Measurements from ENCODE around the gene TBK1.
"Not testable (repeated sequence)": the region's sequence is repeated elsewhere in the genome, so short reads cannot be mapped to it uniquely, and the experiment has no call there.

Gene TBK1

DNA sequence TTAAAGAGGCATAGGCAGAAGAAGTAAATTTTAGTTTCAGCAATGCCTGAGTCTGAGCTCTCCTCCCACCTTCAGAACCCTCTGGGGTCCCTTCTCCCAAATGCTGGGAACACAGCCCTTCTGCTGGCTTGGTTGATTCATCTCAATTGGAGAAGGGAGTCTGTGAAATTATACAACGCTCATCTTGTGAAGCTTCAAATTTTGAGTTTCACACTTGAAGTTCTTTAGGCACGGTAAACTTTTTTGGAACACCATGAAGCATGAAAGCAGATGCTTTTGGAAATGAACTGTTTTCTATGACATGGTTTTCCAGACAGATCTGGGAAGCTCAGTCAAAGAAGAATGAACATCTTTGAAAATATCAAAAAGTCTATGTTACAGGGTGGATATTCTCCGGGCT is 69.9 kb downstream of the TBK1 start:
- Histone ChIP-seq H3K79me2 (ENCODE audit: insufficient read depth, low read length) (no peaks in the 10 kb centered on the region), H3K36me3 (ENCODE audit: insufficient read depth, low read length) (no peaks in the 10 kb centered on the region), H3K27ac (ENCODE audit: low read length) (peak overlapping the region; percentile 69), H4K20me1 (ENCODE audit: insufficient read depth, low read length) (no peaks in the 10 kb centered on the region), H3K4me3 (ENCODE audit: low read depth in 1 of 2, low read length in 2 of 2) (no peak overlapping the region), H3K4me2 (ENCODE audit: insufficient read depth, low read length) (peak overlapping the region; percentile 44), H3K4me1 (ENCODE audit: insufficient read depth, low read length) (peaks cover 33% of the 10 kb centered on the region), H3K27me3 (ENCODE audit: insufficient read depth, low read length, poor library complexity) (no peaks in the 10 kb centered on the region), H3K9ac (ENCODE audit: low read depth, low read length) (peak overlapping the region; percentile 48), H2AFZ (ENCODE audit: low read depth, low read length) (peak overlapping the region; percentile 57), H3K9me3 (ENCODE audit: insufficient read depth, low read length, severe bottlenecking) (no peaks in the 10 kb centered on the region)
- TF ChIP-seq EZH2 (IDR thresholded peaks at IDR 0.05; ENCODE audit: borderline replicate concordance, low read depth, low read length, severe bottlenecking) (no peak), CTCF (IDR thresholded peaks at IDR 0.05; ENCODE audit: borderline replicate concordance, extremely low read depth, low read length, poor library complexity, severe bottlenecking) (no peak)
- DNase-seq, result no peak
- 0 out of 3 replicates have a peak, but pooled peaks have one; percentile 1 for ATAC-seq (ENCODE audit: insufficient read depth, low read depth)

GRCh38 chr12:64522316-64522715 is 70.4 kb downstream of the TBK1 start:
- peak; percentile 91 for ATAC-seq (ENCODE audit: insufficient read depth, low read depth)
- no peaks in the 10 kb centered on the region for H3K79me2 ChIP-seq (ENCODE audit: insufficient read depth, low read length)
- peak; percentile 75 for DNase-seq
- H3K27ac ChIP-seq (ENCODE audit: low read length), result peak overlapping the region; percentile 69
- no peaks in the 10 kb centered on the region for H3K9me3 ChIP-seq (ENCODE audit: insufficient read depth, low read length, severe bottlenecking)
- H3K27me3 ChIP-seq (ENCODE audit: insufficient read depth, low read length, poor library complexity), result no peaks in the 10 kb centered on the region
- H3K4me2 ChIP-seq (ENCODE audit: insufficient read depth, low read length), result peak overlapping the region; percentile 44
- H2AFZ ChIP-seq (ENCODE audit: low read depth, low read length), result peak overlapping the region; percentile 57
- H3K36me3 ChIP-seq (ENCODE audit: insufficient read depth, low read length), result no peaks in the 10 kb centered on the region
- no peaks in the 10 kb centered on the region for H4K20me1 ChIP-seq (ENCODE audit: insufficient read depth, low read length)
- TF ChIP-seq EZH2 (IDR thresholded peaks at IDR 0.05; ENCODE audit: borderline replicate concordance, low read depth, low read length, severe bottlenecking) (no peak), CTCF (IDR thresholded peaks at IDR 0.05; ENCODE audit: borderline replicate concordance, extremely low read depth, low read length, poor library complexity, severe bottlenecking) (no peak)
- H3K4me3 ChIP-seq (ENCODE audit: low read depth in 1 of 2, low read length in 2 of 2), result no peak overlapping the region
- H3K4me1 ChIP-seq (ENCODE audit: insufficient read depth, low read length), result peaks cover 33% of the 10 kb centered on the region
- H3K9ac ChIP-seq (ENCODE audit: low read depth, low read length), result peak overlapping the region; percentile 48

GRCh38 chr12:64522807-64523206 is 70.9 kb downstream of the TBK1 start:
- Histone ChIP-seq H3K36me3 (ENCODE audit: insufficient read depth, low read length) (no peaks in the 10 kb centered on the region), H3K4me3 (ENCODE audit: low read depth in 1 of 2, low read length in 2 of 2) (no peak overlapping the region), H3K27ac (ENCODE audit: low read length) (peak overlapping the region; percentile 69), H3K4me1 (ENCODE audit: insufficient read depth, low read length) (peaks cover 33% of the 10 kb centered on the region), H3K4me2 (ENCODE audit: insufficient read depth, low read length) (peak overlapping the region; percentile 44), H3K79me2 (ENCODE audit: insufficient read depth, low read length) (no peaks in the 10 kb centered on the region), H3K27me3 (ENCODE audit: insufficient read depth, low read length, poor library complexity) (no peaks in the 10 kb centered on the region), H3K9ac (ENCODE audit: low read depth, low read length) (peak overlapping the region; percentile 48), H3K9me3 (ENCODE audit: insufficient read depth, low read length, severe bottlenecking) (no peaks in the 10 kb centered on the region), H2AFZ (ENCODE audit: low read depth, low read length) (peak overlapping the region; percentile 57), H4K20me1 (ENCODE audit: insufficient read depth, low read length) (no peaks in the 10 kb centered on the region)
- ATAC-seq (ENCODE audit: insufficient read depth, low read depth), result peak; percentile 16; the same call in 1 of the 3 replicates
- no peak for DNase-seq
- TF ChIP-seq EZH2 (IDR thresholded peaks at IDR 0.05; ENCODE audit: borderline replicate concordance, low read depth, low read length, severe bottlenecking) (no peak), CTCF (IDR thresholded peaks at IDR 0.05; ENCODE audit: borderline replicate concordance, extremely low read depth, low read length, poor library complexity, severe bottlenecking) (no peak)

- not testable (repeated sequence) for H3K79me2 ChIP-seq (ENCODE audit: insufficient read depth, low read length); H3K27me3 ChIP-seq (ENCODE audit: insufficient read depth, low read length, poor library complexity); H4K20me1 ChIP-seq (ENCODE audit: insufficient read depth, low read length); H3K4me3 ChIP-seq (ENCODE audit: low read depth in 1 of 2, low read length in 2 of 2); H2AFZ ChIP-seq (ENCODE audit: low read depth, low read length); H3K4me2 ChIP-seq (ENCODE audit: insufficient read depth, low read length); ATAC-seq (ENCODE audit: insufficient read depth, low read depth); DNase-seq; H3K9ac ChIP-seq (ENCODE audit: low read depth, low read length); H3K9me3 ChIP-seq (ENCODE audit: insufficient read depth, low read length, severe bottlenecking); H3K36me3 ChIP-seq (ENCODE audit: insufficient read depth, low read length)
- Histone ChIP-seq H3K27ac (ENCODE audit: low read length) (peak overlapping the region; percentile 51; the same call in 1 of the 2 replicates), H3K4me1 (ENCODE audit: insufficient read depth, low read length) (peaks cover 43% of the 10 kb centered on the region)
Observed at GRCh38 chr12:64523565-64524444, 71.9 kb downstream of the TBK1 start.
